Naive thymus-derived CD4-positive, alpha-beta T cell (primary cell): ENCODE data around the gene TMEM234. TPM values are rescaled to one million over a fixed set of nuclear protein-coding genes. Genes with fewer than 3 reads are reported as not detected.

Experiments used
- ATAC-seq: fragments of 150-1000 bp; cut with Tn5 transposase; 2 replicates; pipeline ENCODE4 v1.10.0; 2021; ENCODE audit warnings: mild to moderate bottlenecking, moderate library complexity
- CTCF ChIA-PET: fragments of 350-600 bp; sonication (Branson Sonifier 250); formaldehyde crosslinking; loops from one replicate; lab custom pipeline; 2021; ENCODE audit warnings: antibody characterized with exemption; lab: Charles Lee
- POLR2A ChIA-PET: fragments of 350-600 bp; sonication (Branson Sonifier 250); formaldehyde crosslinking; loops from one replicate; lab custom pipeline; 2021; ENCODE audit warnings: antibody characterized with exemption, inconsistent platforms; lab: Charles Lee
- DNase-seq, 9 donors: peaks; one replicate each; pipeline versions ENCODE4 v3.0.0 to v3.0.0-alpha.2; 2020 to 2022; ENCODE audit warnings: mixed read lengths in 1 of 9
- H3K27ac ChIP-seq: one replicate; pipeline ENCODE4 v1.7.0; 2013; ENCODE audit warnings: mild to moderate bottlenecking, low read depth, low read length, moderate library complexity
- H3K27me3 ChIP-seq, 2 donors: one replicate each; pipeline ENCODE4 v1.7.0; 2013; ENCODE audit warnings: low read length in 2 of 2, mild to moderate bottlenecking in 2 of 2, moderate library complexity in 2 of 2; ENCODE audit not compliant: control insufficient read depth in 2 of 2, insufficient read depth in 2 of 2
- H3K36me3 ChIP-seq, 3 experiments: 1 replicate in 2 of 3; 2 replicates in 1 of 3; pipeline ENCODE4 v1.7.0; 2013; ENCODE audit warnings: low read length in 3 of 3, mild to moderate bottlenecking in 3 of 3, moderate library complexity in 1 of 3; ENCODE audit not compliant: insufficient read depth in 3 of 3, control insufficient read depth in 2 of 3
- H3K4me1 ChIP-seq, 2 donors: one replicate each; pipeline ENCODE4 v1.7.0; 2013; ENCODE audit warnings: low read length in 2 of 2, mild to moderate bottlenecking in 2 of 2, moderate library complexity in 1 of 2; ENCODE audit not compliant: control insufficient read depth in 2 of 2, insufficient read depth in 2 of 2
- H3K4me3 ChIP-seq: 2 replicates; pipeline ENCODE4 v1.7.0; 2013; ENCODE audit warnings: mild to moderate bottlenecking, low read length
- H3K9me3 ChIP-seq, 3 experiments: 1 replicate in 2 of 3; 2 replicates in 1 of 3; pipeline ENCODE4 v1.7.0; 2013; ENCODE audit warnings: low read length in 3 of 3; ENCODE audit not compliant: control insufficient read depth in 2 of 3
- H3K27ac Mint-ChIP-seq, 9 donors: one replicate each; pipeline ENCODE4 v1.8.0; 2020 to 2022; ENCODE audit warnings: mixed read lengths in 9 of 9, mild to moderate bottlenecking in 8 of 9, moderate library complexity in 5 of 9, inconsistent platforms in 2 of 9
- H3K27me3 Mint-ChIP-seq, 5 donors: one replicate each; pipeline ENCODE4 v1.8.0; 2021 to 2022; ENCODE audit warnings: mixed read lengths in 5 of 5, mild to moderate bottlenecking in 1 of 5
- H3K36me3 Mint-ChIP-seq, 5 donors: one replicate each; pipeline ENCODE4 v1.8.0; 2020 to 2022; ENCODE audit warnings: mixed read lengths in 5 of 5, mild to moderate bottlenecking in 3 of 5, inconsistent platforms in 1 of 5
- H3K4me1 Mint-ChIP-seq, 7 donors: one replicate each; pipeline ENCODE4 v1.8.0; 2020 to 2022; ENCODE audit warnings: mixed read lengths in 7 of 7, mild to moderate bottlenecking in 3 of 7, inconsistent platforms in 1 of 7
- H3K4me3 Mint-ChIP-seq, 10 donors: one replicate each; pipeline ENCODE4 v1.8.0; 2020 to 2022; ENCODE audit warnings: mild to moderate bottlenecking in 10 of 10, mixed read lengths in 10 of 10, moderate library complexity in 6 of 10, inconsistent platforms in 2 of 10
- H3K9me3 Mint-ChIP-seq, 11 donors: one replicate each; pipeline ENCODE4 v1.8.0; 2020 to 2022; ENCODE audit warnings: mixed read lengths in 11 of 11, mild to moderate bottlenecking in 4 of 11, inconsistent platforms in 1 of 11, moderate library complexity in 1 of 11
- intact Hi-C, 2 donors: fragments of 100-400 bp; cut with micrococcal nuclease; formaldehyde crosslinking; loops; one replicate each; pipeline ENCODE4 v1.15.1; 2023
- polyA plus RNA-seq, 2 donors: library from polyadenylated mRNA; unstranded; fragments of 300-500 nt; fragmentation: Illumina TruSeq; gene quantifications; one replicate each; pipeline ENCODE4 v1.2.3, GENCODE V29; 2021
- total RNA-seq, 6 experiments: library from RNA in 5 of 6; stranded (reverse) in 5 of 6; gene quantifications; 1 replicate in 5 of 6; 2 replicates in 1 of 6; pipeline ENCODE4 v1.2.3 and lab custom pipeline; 2021 to 2026

Gene TMEM234
- total and polyA plus RNA-seq, 7 experiments from 2014 or later = 5.9 to 29.6 (median 17.4) TPM

GRCh38 chr1:32186491-32186890 is 35.7 kb downstream of the TMEM234 start:
- no peak overlapping the region for H3K27ac ChIP-seq
- peaks cover 21 to 72% (median 22%) of the 10 kb centered on the region in 3 experiments for H3K36me3 ChIP-seq
- H3K4me3 ChIP-seq = no peak overlapping the region
- DNase-seq = no peak
- CTCF ChIA-PET = interaction anchor here (0.5 to 0.7 kb wide), 2 partner anchors 97 to 106 kb away, joined by 3 read pairs; no protein-coding TSS in a partner anchor
- Mint-ChIP-seq H3K4me3 (peak overlapping the region in 2 of 10 donors; percentile 8 to 62), H3K36me3 (peaks cover 13 to 50% (median 33%) of the 10 kb centered on the region in 5 donors), H3K9me3 (no peaks in the 10 kb centered on the region), H3K27ac (peak overlapping the region in 3 of 9 donors; percentile 2 to 77 (median 5)), H3K4me1 (peaks cover 20 to 51% (median 35%) of the 10 kb centered on the region in 7 donors), H3K27me3 (no peaks in the 10 kb centered on the region)
- POLR2A ChIA-PET = interaction anchor here (0.6 kb wide), 1 partner anchor 90 kb away, joined by 3 read pairs; no protein-coding TSS in a partner anchor
- no peaks in the 10 kb centered on the region for H3K9me3 ChIP-seq
- no peak for ATAC-seq
- H3K27me3 ChIP-seq = no peaks in the 10 kb centered on the region
- intact Hi-C loops = no loop called here
- H3K4me1 ChIP-seq = peaks cover 3% of the 10 kb centered on the region in 2 donors

- intact Hi-C loops = no loop called here
- Histone ChIP-seq H3K36me3 (peaks cover 19 to 72% (median 19%) of the 10 kb centered on the region in 3 experiments), H3K4me1 (peaks cover 7% of the 10 kb centered on the region in 2 donors), H3K27me3 (no peaks in the 10 kb centered on the region), H3K27ac (no peak overlapping the region), H3K4me3 (no peak overlapping the region), H3K9me3 (no peaks in the 10 kb centered on the region)
- Mint-ChIP-seq H3K9me3 (no peaks in the 10 kb centered on the region), H3K27ac (peak overlapping the region in 4 of 9 donors; percentile 2 to 77 (median 21)), H3K27me3 (no peaks in the 10 kb centered on the region), H3K4me3 (peak overlapping the region in 2 of 10 donors; percentile 8 to 62), H3K36me3 (peaks cover 13 to 52% (median 34%) of the 10 kb centered on the region in 5 donors), H3K4me1 (peaks cover 24 to 52% (median 39%) of the 10 kb centered on the region in 7 donors)
- POLR2A ChIA-PET = no interaction called here
- ATAC-seq (no peak), DNase-seq (no peak)
- CTCF ChIA-PET = interaction anchor here (0.5 kb wide), 1 partner anchor 98 kb away, joined by 3 read pairs; no protein-coding TSS in a partner anchor
Measured at GRCh38 chr1:32186077-32186476, 36.1 kb downstream of the TMEM234 start.

- ATAC-seq (no peak), DNase-seq (no peak)
- Histone ChIP-seq H3K27me3 (no peaks in the 10 kb centered on the region), H3K4me3 (no peak overlapping the region), H3K9me3 (no peaks in the 10 kb centered on the region), H3K36me3 (peaks cover 15 to 59% (median 19%) of the 10 kb centered on the region in 3 experiments), H3K27ac (no peak overlapping the region), H3K4me1 (peaks cover 11 to 14% of the 10 kb centered on the region in 2 donors)
- H3K36me3 Mint-ChIP-seq = peaks cover 9 to 56% (median 28%) of the 10 kb centered on the region in 5 donors
- H3K27ac Mint-ChIP-seq = peak overlapping the region in 1 of 9 donors; percentile 2
- peak overlapping the region in 2 of 10 donors; percentile 53 to 61 for H3K4me3 Mint-ChIP-seq
- ChIA-PET POLR2A (interaction anchor here (1.1 kb wide), 1 partner anchor 21 kb away, joined by 3 read pairs; the partner anchor contains the start of gene IQCC), CTCF (no interaction called here)
- H3K9me3 Mint-ChIP-seq = no peaks in the 10 kb centered on the region
- intact Hi-C loops = no loop called here
- H3K4me1 Mint-ChIP-seq = peaks cover 33 to 58% (median 51%) of the 10 kb centered on the region in 7 donors
- no peaks in the 10 kb centered on the region for H3K27me3 Mint-ChIP-seq
Measured at GRCh38 chr1:32184650-32185049, 37.5 kb downstream of the TMEM234 start.

GRCh38 chr1:32182060-32182459 is 40.1 kb downstream of the TMEM234 start:
- H3K9me3 Mint-ChIP-seq = no peaks in the 10 kb centered on the region
- H3K9me3 ChIP-seq = no peaks in the 10 kb centered on the region
- no peak overlapping the region for H3K4me3 ChIP-seq
- H3K36me3 ChIP-seq = peaks cover 0 to 34% (median 9%) of the 10 kb centered on the region in 3 experiments
- H3K27ac Mint-ChIP-seq = peak overlapping the region in 3 of 9 donors; percentile 31 to 48 (median 43)
- no peak overlapping the region for H3K27ac ChIP-seq
- H3K4me1 ChIP-seq = peaks cover 17 to 21% of the 10 kb centered on the region in 2 donors
- no peak for DNase-seq
- no peaks in the 10 kb centered on the region for H3K27me3 ChIP-seq
- ChIA-PET POLR2A (interaction anchor here (0.7 to 5.2 kb wide), 4 partner anchors 10 to 154 kb away, joined by 3 to 49 read pairs (median 4); partner anchors contain the start of genes CCDC28B and MARCKSL1), CTCF (no interaction called here)
- peaks cover 8 to 47% (median 19%) of the 10 kb centered on the region in 5 donors for H3K36me3 Mint-ChIP-seq
- intact Hi-C loops = no loop called here
- H3K4me3 Mint-ChIP-seq = peak overlapping the region in 8 of 10 donors; percentile 23 to 92 (median 44)
- H3K4me1 Mint-ChIP-seq = peaks cover 33 to 60% (median 54%) of the 10 kb centered on the region in 7 donors
- no peaks in the 10 kb centered on the region for H3K27me3 Mint-ChIP-seq
- no peak for ATAC-seq

GRCh38 chr1:32181563-32181962 is 40.6 kb downstream of the TMEM234 start:
- H3K36me3 Mint-ChIP-seq = peaks cover 7 to 46% (median 17%) of the 10 kb centered on the region in 5 donors

DNA sequence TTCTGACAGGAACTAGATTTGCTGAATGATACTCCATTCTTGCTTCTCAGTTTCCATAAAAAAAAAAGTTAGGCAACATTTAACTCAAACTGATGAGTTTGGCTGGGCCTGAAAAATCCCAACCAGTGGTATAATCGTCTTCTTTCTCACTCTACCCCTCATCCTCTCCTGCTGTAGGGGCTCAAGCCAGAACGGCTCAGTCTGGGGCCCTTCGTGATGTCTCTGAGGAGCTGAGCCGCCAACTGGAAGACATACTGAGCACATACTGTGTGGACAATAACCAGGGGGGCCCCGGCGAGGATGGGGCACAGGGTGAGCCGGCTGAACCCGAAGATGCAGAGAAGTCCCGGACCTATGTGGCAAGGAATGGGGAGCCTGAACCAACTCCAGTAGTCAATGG is 41.1 kb downstream of the TMEM234 start:
- Mint-ChIP-seq H3K9me3 (no peaks in the 10 kb centered on the region), H3K27me3 (no peaks in the 10 kb centered on the region), H3K4me1 (peaks cover 26 to 53% (median 47%) of the 10 kb centered on the region in 7 donors), H3K27ac (peak overlapping the region; percentile 41 to 92 (median 88)), H3K36me3 (peaks cover 2 to 41% (median 12%) of the 10 kb centered on the region in 5 donors), H3K4me3 (peak overlapping the region; percentile 86 to 94 (median 89))
- Histone ChIP-seq H3K27me3 (no peaks in the 10 kb centered on the region), H3K36me3 (peaks cover 0 to 25% (median 5%) of the 10 kb centered on the region in 3 experiments), H3K27ac (peak overlapping the region; percentile 89), H3K4me1 (peaks cover 17 to 21% of the 10 kb centered on the region in 2 donors), H3K4me3 (no peak overlapping the region), H3K9me3 (no peaks in the 10 kb centered on the region)
- POLR2A ChIA-PET = interaction anchor here (1.0 to 5.2 kb wide), 5 partner anchors 11 to 213 kb away, joined by 3 to 49 read pairs (median 4); partner anchors contain the start of genes BSDC1, CCDC28B and MARCKSL1
- CTCF ChIA-PET = interaction anchor here (2.0 kb wide), 1 partner anchor 20 kb away, joined by 4 read pairs; the partner anchor contains the start of gene CCDC28B
- intact Hi-C loops = no loop called here
- no peak for ATAC-seq
- no peak for DNase-seq

More at GRCh38 chr1:32181563-32181962, 40.6 kb downstream of the TMEM234 start:
- ATAC-seq (no peak), DNase-seq (no peak)
- no peaks in the 10 kb centered on the region for H3K9me3 Mint-ChIP-seq
- Histone ChIP-seq H3K36me3 (peaks cover 0 to 30% (median 7%) of the 10 kb centered on the region in 3 experiments), H3K27me3 (no peaks in the 10 kb centered on the region), H3K27ac (peak overlapping the region; percentile 89), H3K4me3 (no peak overlapping the region), H3K9me3 (no peaks in the 10 kb centered on the region), H3K4me1 (peaks cover 17 to 21% of the 10 kb centered on the region in 2 donors)
- POLR2A ChIA-PET = interaction anchor here (0.7 to 5.2 kb wide), 3 partner anchors 10 to 154 kb away, joined by 3 to 49 read pairs (median 5); partner anchors contain the start of genes CCDC28B and MARCKSL1
- peaks cover 31 to 58% (median 52%) of the 10 kb centered on the region in 7 donors for H3K4me1 Mint-ChIP-seq
- CTCF ChIA-PET = no interaction called here
- intact Hi-C loops = no loop called here
- peak overlapping the region in 9 of 10 donors; percentile 43 to 92 (median 89) for H3K4me3 Mint-ChIP-seq
- H3K27me3 Mint-ChIP-seq = no peaks in the 10 kb centered on the region
- H3K27ac Mint-ChIP-seq = peak overlapping the region in 6 of 9 donors; percentile 58 to 92 (median 87)
